ENCODE results near the gene ZNF544.

- TF ChIP-seq RAD21 (IDR thresholded peaks at IDR 0.05 in 1 of 2, conservative IDR thresholded peaks at IDR 0.05 in 1 of 2; ENCODE audit: low read depth in 2 of 2, low read length in 2 of 2) (peak; percentile 58 to 70), JUN (IDR thresholded peaks at IDR 0.05; ENCODE audit: low read depth, low read length) (no peak), POLR2A (IDR thresholded peaks at IDR 0.05; ENCODE audit: control extremely low read depth in 1 of 2, low read depth in 2 of 2, low read length in 2 of 2) (no peak; a peak in 1 of 3 replicates), CTCF (IDR thresholded peaks at IDR 0.05; ENCODE audit: control extremely low read depth in 1 of 3, insufficient read depth in 1 of 3, low read depth in 1 of 3, low read length in 3 of 3) (peak; percentile 62 to 76 (median 73)), TAF7 (optimal IDR thresholded peaks at IDR 0.05; ENCODE audit: borderline replicate concordance, low read depth, low read length) (no peak), CEBPB (IDR thresholded peaks at IDR 0.05; ENCODE audit: low read depth, low read length) (no peak), USF2 (IDR thresholded peaks at IDR 0.05; ENCODE audit: low read length) (no peak), YY1 (IDR thresholded peaks at IDR 0.05; ENCODE audit: low read depth, low read length) (no peak), RXRA (IDR thresholded peaks at IDR 0.05; ENCODE audit: insufficient read depth, low read depth, low read length) (no peak), ATF3 (IDR thresholded peaks at IDR 0.05; ENCODE audit: insufficient read depth, low read depth, low read length) (no peak), KDM1A (IDR thresholded peaks at IDR 0.05; ENCODE audit: borderline replicate concordance, low read length) (no peak), BACH1 (IDR thresholded peaks at IDR 0.05; ENCODE audit: low read length) (no peak), GTF2F1 (IDR thresholded peaks at IDR 0.05; ENCODE audit: borderline replicate concordance, low read depth, low read length) (no peak), MAX (IDR thresholded peaks at IDR 0.05) (no peak)
Measured at GRCh38 chr19:58181902-58182576, 46.7 kb upstream of the ZNF544 start.

Data from H1 (cell line).